WERI-Rb-1 (cell line): ENCODE measurements around the gene TSPAN12.

Experiments used
- DNase-seq: peaks from one replicate; pipeline ENCODE4 v3.0.0-alpha.2; 2020
- H3K27ac ChIP-seq: fragments of 250-450 bp; sonication (Bioruptor Pico); 2 replicates; pipeline ENCODE4 v1.5.1; 2020; ENCODE audit warnings: mild to moderate bottlenecking, moderate library complexity
- H3K27me3 ChIP-seq: fragments of 250-450 bp; sonication (Bioruptor Pico); 2 replicates; pipeline ENCODE4 v1.5.1; 2021; ENCODE audit warnings: mild to moderate bottlenecking, low read depth, moderate library complexity; ENCODE audit not compliant: insufficient read depth, severe bottlenecking
- H3K36me3 ChIP-seq: fragments of 250-450 bp; sonication (Bioruptor Pico); 2 replicates; pipeline ENCODE4 v1.5.1; 2020; ENCODE audit warnings: mild to moderate bottlenecking, moderate library complexity
- H3K4me3 ChIP-seq: 2 replicates; pipeline ENCODE4 v1.5.1; 2011; ENCODE audit warnings: low read depth, mild to moderate bottlenecking, control low read depth, low read length
- H3K9me3 ChIP-seq: fragments of 250-450 bp; sonication (Bioruptor Pico); 2 replicates; pipeline ENCODE4 v1.5.1; 2021; ENCODE audit warnings: mild to moderate bottlenecking, moderate library complexity; ENCODE audit not compliant: severe bottlenecking
- CTCF ChIP-seq: IDR thresholded peaks from 2 replicates; pipeline ENCODE4 v1.5.1; 2011; ENCODE audit warnings: low read depth, mild to moderate bottlenecking, control low read depth, inconsistent platforms, low read length

Gene TSPAN12

GRCh38 chr7:120829487-120829886 lies 28.5 kb downstream of the TSPAN12 start:
- Histone ChIP-seq H3K27me3 (no peaks in the 10 kb centered on the region), H3K9me3 (no peaks in the 10 kb centered on the region), H3K4me3 (no peak overlapping the region), H3K27ac (no peak overlapping the region), H3K36me3 (no peaks in the 10 kb centered on the region)
- DNase-seq = no peak
- TF ChIP-seq CTCF = no peak

- DNase-seq = no peak
- Histone ChIP-seq H3K4me3 (no peak overlapping the region), H3K27ac (no peak overlapping the region), H3K9me3 (no peaks in the 10 kb centered on the region), H3K27me3 (no peaks in the 10 kb centered on the region), H3K36me3 (no peaks in the 10 kb centered on the region)
- no peak for TF ChIP-seq CTCF
These were observed 29.4 kb downstream of the TSPAN12 start for GRCh38 chr7:120828528-120828927.

- no peak for DNase-seq
- Histone ChIP-seq H3K9me3 (no peaks in the 10 kb centered on the region), H3K4me3 (no peak overlapping the region), H3K36me3 (no peaks in the 10 kb centered on the region), H3K27me3 (no peaks in the 10 kb centered on the region), H3K27ac (no peak overlapping the region)
- TF ChIP-seq CTCF = no peak
These were observed 30.4 kb downstream of the TSPAN12 start for GRCh38 chr7:120827371-120828118.

- Histone ChIP-seq H3K36me3 (no peaks in the 10 kb centered on the region), H3K9me3 (no peaks in the 10 kb centered on the region), H3K27ac (no peak overlapping the region), H3K27me3 (no peaks in the 10 kb centered on the region), H3K4me3 (no peak overlapping the region)
- no peak for DNase-seq
- no peak for TF ChIP-seq CTCF
These were observed 32.4 kb downstream of the TSPAN12 start for GRCh38 chr7:120825576-120825975.

- H3K27ac ChIP-seq = no peak overlapping the region
- H3K4me3 ChIP-seq = no peak overlapping the region
- no peak for DNase-seq
- no peaks in the 10 kb centered on the region for H3K27me3 ChIP-seq
- no peak for TF ChIP-seq CTCF
- no peaks in the 10 kb centered on the region for H3K36me3 ChIP-seq
- no peaks in the 10 kb centered on the region for H3K9me3 ChIP-seq
These were observed 32.8 kb downstream of the TSPAN12 start for GRCh38 chr7:120825152-120825551.

- no peaks in the 10 kb centered on the region for H3K36me3 ChIP-seq
- H3K27ac ChIP-seq = no peak overlapping the region
- H3K9me3 ChIP-seq = no peaks in the 10 kb centered on the region
- no peak for DNase-seq
- TF ChIP-seq CTCF = no peak
- H3K4me3 ChIP-seq = no peak overlapping the region
- H3K27me3 ChIP-seq = no peaks in the 10 kb centered on the region
These were observed 38.1 kb downstream of the TSPAN12 start for GRCh38 chr7:120819861-120820260.
